HG03175 (cell line): ENCODE measurements around the gene NEDD4L.
"Not testable (repeated sequence)": the region's sequence is repeated elsewhere in the genome, so short reads cannot be mapped to it uniquely, and the experiment has no call there.

Experiments
- ATAC-seq: cut with Tn5 transposase; IDR thresholded peaks from one replicate; pipeline ENCODE4 v1.9.1; 2021; ENCODE audit warnings: mild to moderate bottlenecking, moderate library complexity; ENCODE audit not compliant: unreplicated experiment

The NEDD4L gene

DNA sequence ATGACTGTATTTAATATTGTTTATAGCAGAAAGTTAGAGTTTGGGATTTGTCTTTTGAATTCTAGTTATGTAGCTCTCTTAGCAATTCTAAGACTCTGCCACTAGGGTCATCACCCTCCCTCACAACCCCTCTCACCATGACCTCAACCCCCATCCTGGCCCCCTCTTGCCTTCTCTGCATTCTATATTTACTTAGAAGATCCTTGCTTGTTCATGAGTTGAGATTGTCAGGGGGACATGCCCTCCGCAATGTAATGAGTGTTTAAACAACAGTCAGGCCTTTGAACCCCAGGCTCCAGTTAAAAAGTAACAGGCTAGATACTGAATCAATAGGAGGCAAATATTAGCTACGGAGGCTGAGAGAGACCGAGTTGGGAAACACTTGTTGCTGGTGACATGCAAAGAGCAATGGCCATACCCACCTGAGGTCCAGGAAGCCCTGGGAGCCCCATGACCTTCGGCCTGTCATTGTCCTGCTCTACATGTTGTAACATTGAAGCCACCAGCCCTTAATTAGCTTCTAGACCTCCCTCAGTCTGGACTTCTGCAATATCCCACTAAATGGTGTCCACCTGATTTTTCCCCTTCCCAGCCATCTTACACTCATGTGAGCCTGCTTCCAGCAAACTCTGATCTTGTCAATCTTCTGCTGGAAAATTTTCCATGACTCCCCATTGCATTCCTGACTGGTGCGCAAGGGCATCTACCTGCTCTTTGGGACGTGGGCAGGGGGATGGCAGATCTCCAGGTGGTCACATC is 363.8 kb downstream of the NEDD4L start:
- no peak for ATAC-seq

DNA sequence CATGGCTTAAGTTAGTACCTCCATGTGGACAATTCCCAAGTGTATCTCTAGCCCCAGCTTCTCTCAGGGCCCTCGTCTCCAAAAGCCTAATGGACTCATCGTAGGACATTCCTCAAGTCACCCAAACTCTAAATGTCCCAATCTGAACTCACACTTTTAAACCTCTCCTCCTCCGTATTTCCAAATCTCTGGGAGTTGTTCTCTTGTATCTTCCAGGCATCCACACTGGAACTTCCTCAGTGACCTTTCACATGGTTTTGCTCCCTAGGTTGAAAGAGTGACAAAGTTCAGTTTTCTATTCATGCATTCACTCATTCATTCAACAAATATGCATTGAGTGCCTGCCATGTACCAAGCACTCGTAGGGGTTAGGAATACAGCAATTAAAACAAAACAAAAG is 364.6 kb downstream of the NEDD4L start:
- ATAC-seq = no peak

DNA sequence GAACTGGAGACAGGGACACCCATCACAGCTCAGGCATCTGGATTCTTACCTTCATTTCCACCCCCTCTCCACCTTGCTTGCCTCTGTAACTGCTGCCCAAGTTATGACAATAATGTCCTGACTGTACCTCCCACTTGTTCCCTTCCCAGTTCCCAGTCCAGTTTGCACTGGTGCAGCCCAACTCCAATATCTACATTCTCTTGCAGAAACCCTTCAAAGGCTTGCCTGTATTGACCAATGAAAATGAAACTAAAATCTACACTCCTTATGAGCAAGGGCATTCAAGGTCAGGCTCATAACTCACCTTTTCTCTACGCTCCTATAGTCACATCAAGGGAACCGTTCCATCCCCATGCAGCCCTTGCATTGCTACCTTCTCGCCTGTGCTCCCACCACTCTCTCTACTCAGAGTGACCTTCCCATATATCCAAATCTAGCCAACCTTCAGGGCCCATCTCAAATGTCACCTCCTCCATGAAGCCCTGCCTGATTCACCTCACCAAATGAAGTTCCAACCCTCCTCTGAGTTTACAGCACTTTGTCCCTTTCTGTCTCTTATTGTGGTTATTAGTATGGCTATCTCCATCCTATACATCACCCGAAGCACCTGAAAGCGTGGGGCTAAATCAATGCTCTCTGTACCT is 365.9 kb downstream of the NEDD4L start:
- ATAC-seq = no peak

GRCh38 chr18:58411323-58411722 is 367.3 kb downstream of the NEDD4L start:
- no peak for ATAC-seq

DNA sequence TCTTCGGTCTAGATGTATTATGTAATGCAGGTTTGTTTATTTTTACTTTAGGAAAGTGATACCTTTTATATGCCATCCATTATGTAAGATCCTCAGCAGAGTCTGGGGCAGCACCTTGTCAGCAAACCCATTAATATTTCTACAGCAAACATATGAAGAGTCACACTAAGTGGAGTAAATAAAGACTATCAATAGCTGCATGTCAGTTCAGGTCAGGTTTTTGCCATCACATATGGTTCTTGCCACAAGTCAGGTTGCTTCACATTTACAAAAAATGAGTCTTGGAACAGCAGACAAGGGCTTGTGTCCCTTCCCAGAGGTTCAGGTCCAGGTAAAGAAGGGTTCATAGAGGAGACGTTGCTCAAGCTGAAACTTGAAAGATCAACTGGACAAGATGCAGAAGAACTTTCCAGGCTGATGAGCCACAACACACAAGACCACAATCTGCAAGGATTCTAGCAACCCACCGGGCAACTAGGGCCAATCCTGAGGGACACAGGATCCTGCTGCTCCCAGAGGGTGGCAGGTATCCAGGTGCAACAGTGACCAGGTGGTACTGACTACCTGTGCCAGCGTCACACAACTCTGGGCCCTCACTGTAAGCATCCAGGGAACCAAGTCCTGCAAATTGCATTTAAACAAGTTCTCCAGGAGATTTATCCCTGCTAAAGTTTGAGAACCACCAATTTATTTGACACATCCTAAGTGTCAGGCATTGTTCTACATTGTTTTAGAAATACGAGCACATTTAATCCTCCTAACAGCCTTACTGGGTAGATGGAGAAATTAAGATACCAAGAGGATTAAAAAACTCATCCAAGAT is 369.0 kb downstream of the NEDD4L start:
- ATAC-seq = no peak

DNA sequence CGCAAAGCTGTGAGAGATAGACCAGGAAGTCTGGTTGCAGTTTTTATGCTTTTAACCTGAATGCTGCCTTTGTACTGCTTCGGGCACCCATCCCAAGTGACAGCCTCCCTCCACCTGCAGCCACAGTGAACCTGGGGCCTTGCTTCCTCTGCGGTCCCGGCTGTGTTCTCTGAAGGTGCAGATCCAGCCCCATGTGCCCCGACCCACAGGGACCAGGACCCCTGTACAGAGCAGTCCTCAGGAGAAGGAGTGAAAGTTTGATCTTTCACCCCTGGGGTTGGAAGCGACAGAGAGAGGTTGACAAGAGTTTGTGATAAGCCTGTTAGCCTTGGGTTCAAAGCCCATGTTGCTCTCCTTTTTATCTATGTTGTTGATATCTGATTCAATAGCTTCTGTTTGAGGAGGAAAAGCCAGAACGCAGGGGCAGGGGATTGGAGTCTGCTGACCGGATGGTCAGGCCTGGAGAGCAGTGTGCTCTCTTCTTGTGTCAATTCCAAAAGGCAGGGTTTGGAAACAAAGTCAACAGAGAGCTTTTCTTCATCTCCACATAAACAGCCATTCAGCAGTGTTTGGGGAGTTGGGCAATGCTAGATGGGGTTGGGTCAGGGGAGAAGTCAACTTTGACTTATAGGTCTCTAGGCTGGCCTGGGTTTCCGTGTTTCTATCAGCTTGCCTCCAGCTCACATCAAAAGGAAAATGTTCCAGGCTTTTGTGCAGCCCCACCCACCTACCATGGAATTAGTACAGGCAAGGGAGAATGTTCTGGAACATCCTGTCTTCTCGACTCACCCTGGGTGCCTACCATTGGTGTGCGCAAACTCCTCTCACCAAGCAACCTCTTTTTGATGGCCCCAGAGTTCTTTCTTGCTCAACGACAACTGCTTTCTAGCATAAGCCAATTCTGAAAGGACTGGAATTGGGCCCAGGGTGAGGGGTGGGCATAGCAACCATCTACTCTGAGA is 369.9 kb downstream of the NEDD4L start:
- no peak for ATAC-seq

- ATAC-seq = no peak
These were observed 372.1 kb downstream of the NEDD4L start for GRCh38 chr18:58416014-58416703.

- no peak for ATAC-seq
These were observed 373.0 kb downstream of the NEDD4L start for GRCh38 chr18:58416704-58417683.

DNA sequence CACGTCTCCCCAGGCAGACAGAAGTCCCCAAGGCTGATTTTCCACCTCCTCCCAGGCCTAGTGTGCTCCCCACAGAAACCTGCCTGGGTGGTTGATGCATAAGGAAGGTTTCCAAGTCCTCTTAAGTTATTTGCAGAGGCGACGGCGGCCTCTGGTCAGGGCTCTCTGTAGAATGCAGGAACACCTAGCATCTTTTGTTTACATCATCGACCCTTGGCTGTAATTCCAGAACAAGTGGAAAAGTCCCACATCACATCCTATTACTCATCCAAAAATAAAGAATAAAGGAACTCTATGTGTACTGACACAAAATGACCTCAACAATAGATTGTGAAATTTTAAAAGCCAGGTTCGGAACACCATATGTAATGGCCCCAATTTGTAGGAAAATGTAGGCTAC is 373.7 kb downstream of the NEDD4L start:
- no peak for ATAC-seq

GRCh38 chr18:58418361-58418760 is 374.3 kb downstream of the NEDD4L start:
- no peak for ATAC-seq

- ATAC-seq = no peak
These were observed 375.7 kb downstream of the NEDD4L start for GRCh38 chr18:58419587-58420199.

DNA sequence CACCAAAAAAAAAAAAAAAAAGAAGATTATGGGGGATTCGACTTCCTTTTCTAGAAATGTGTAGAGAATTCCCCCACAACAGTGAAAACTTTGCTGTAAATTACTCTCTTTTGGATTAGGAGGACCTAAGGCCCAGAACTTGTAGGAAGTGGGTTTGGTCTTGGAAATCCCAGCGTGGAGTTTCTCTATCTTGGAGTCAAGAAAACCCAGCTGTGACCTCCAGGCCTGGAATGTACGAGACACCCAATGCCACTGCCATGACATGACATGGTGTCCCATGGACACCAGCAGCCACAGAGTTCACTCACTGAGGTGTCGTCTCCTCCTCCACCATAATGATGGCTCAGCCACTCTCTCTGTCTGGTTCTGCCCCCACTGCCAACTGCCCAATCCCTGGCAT is 382.6 kb downstream of the NEDD4L start:
- no peak for ATAC-seq

DNA sequence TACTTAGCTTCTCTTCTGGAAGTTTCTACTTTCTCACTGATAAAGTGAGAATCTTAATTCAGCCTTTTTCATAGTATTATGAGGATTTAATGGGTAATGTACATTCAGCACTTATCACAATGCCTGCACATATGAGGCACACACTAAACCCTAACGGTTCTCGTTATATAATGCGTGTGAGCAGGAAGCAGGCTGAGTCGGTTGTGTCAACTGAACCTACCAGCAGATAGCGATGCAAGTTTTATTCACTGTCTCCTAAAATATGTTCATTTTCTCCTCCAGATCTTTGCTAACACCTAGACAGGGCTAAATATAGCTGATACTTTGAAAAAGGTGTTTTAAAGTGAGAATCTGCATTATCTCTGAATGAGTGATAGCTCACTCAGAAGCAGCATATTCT is 383.3 kb downstream of the NEDD4L start:
- ATAC-seq = no peak

- no peak for ATAC-seq
These were observed 385.4 kb downstream of the NEDD4L start for GRCh38 chr18:58429442-58429841.

DNA sequence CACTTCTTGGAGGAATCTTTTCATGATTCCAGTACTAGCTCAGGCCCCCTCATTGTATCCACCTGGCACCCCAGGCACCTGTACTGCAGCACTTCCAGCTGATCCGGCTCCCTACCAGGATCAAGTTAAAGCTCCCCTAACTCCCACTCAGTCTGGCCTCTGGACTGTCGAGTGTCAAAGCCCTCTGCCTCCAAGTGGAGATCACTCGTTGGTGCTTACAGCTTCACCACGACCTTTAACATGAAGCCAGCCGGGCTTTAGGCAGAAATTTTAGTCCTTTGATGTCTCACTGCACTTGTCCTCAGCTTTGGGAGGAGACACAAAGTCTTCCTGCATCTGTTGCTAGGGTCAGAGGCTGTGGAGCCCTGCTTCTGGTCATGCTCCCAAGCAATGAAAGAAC is 387.2 kb downstream of the NEDD4L start:
- ATAC-seq = no peak

- ATAC-seq = no peak
These were observed 388.2 kb downstream of the NEDD4L start for GRCh38 chr18:58432050-58432727.

GRCh38 chr18:58435221-58436005 is 391.4 kb downstream of the NEDD4L start:
- ATAC-seq = not testable (repeated sequence)
